Forelimb muscle (tissue), 1 donor: ENCODE measurements around the gene NR2F1-AS1. TPM values are rescaled to one million over a fixed set of nuclear protein-coding genes. Genes with fewer than 3 reads are reported as not detected.
"Not testable (repeated sequence)": the region's sequence is repeated elsewhere in the genome, so short reads cannot be mapped to it uniquely, and the experiment has no call there.

Source experiments
- DNase-seq: peaks from one replicate; pipeline ENCODE4 v3.0.0-alpha.2; 2013; ENCODE audit warnings: low read depth
- polyA plus RNA-seq: library from polyadenylated mRNA; unstranded; fragments of 120-200 nt; gene quantifications from one replicate; pipeline ENCODE4 v1.2.1, GENCODE V29; 2013; ENCODE audit not compliant: insufficient read length

The NR2F1-AS1 gene
- polyA plus RNA-seq, 1 donor, result 4.8 TPM

- DNase-seq, result no peak
Measured at GRCh38 chr5:93519740-93520139, 61.3 kb downstream of the NR2F1-AS1 start.

- DNase-seq, result no peak
Measured at GRCh38 chr5:93517828-93518227, 63.2 kb downstream of the NR2F1-AS1 start.

GRCh38 chr5:93513298-93513697 is 67.7 kb downstream of the NR2F1-AS1 start:
- no peak for DNase-seq

- no peak for DNase-seq
Measured at GRCh38 chr5:93512799-93513198, 68.2 kb downstream of the NR2F1-AS1 start.

- no peak for DNase-seq
Measured at GRCh38 chr5:93511445-93511844, 69.6 kb downstream of the NR2F1-AS1 start.

- DNase-seq, result no peak
Measured at GRCh38 chr5:93510626-93511380, 70.2 kb downstream of the NR2F1-AS1 start.

- DNase-seq, result not testable (repeated sequence)
Measured at GRCh38 chr5:93505553-93505952, 75.5 kb downstream of the NR2F1-AS1 start.

- DNase-seq, result no peak
Measured at GRCh38 chr5:93503598-93504067, 77.4 kb downstream of the NR2F1-AS1 start.

- no peak for DNase-seq
Measured at GRCh38 chr5:93497096-93497495, 83.9 kb downstream of the NR2F1-AS1 start.

- DNase-seq, result no peak
Measured at GRCh38 chr5:93479982-93480509, 101.0 kb downstream of the NR2F1-AS1 start.

GRCh38 chr5:93477816-93478215 is 103.2 kb downstream of the NR2F1-AS1 start:
- no peak for DNase-seq

- no peak for DNase-seq
Measured at GRCh38 chr5:93476251-93476742, 104.7 kb downstream of the NR2F1-AS1 start.

- no peak for DNase-seq
Measured at GRCh38 chr5:93462916-93463315, 118.1 kb downstream of the NR2F1-AS1 start.

- no peak for DNase-seq
Measured at GRCh38 chr5:93461756-93462155, 119.3 kb downstream of the NR2F1-AS1 start.

GRCh38 chr5:93460286-93460685 is 120.7 kb downstream of the NR2F1-AS1 start:
- no peak for DNase-seq

- DNase-seq, result not testable (repeated sequence)
Measured at GRCh38 chr5:93456796-93457195, 124.2 kb downstream of the NR2F1-AS1 start.

- DNase-seq, result no peak
Measured at GRCh38 chr5:93454896-93455295, 126.1 kb downstream of the NR2F1-AS1 start.

- DNase-seq, result no peak
Measured at GRCh38 chr5:93452255-93452654, 128.8 kb downstream of the NR2F1-AS1 start.

GRCh38 chr5:93438124-93438523 is 142.9 kb downstream of the NR2F1-AS1 start:
- DNase-seq, result no peak

- DNase-seq, result no peak
Measured at GRCh38 chr5:93436083-93436482, 144.9 kb downstream of the NR2F1-AS1 start.

- DNase-seq, result no peak
Measured at GRCh38 chr5:93433422-93433821, 147.6 kb downstream of the NR2F1-AS1 start.

- no peak for DNase-seq
Measured at GRCh38 chr5:93431250-93431649, 149.8 kb downstream of the NR2F1-AS1 start.

- no peak for DNase-seq
Measured at GRCh38 chr5:93430673-93431199, 150.3 kb downstream of the NR2F1-AS1 start.
